HUES6 (cell line): Measurements from ENCODE around the gene ACOXL.

Experiments used
- H3K27ac ChIP-seq: 2 replicates; pipeline ENCODE4 v1.7.0; 2013; ENCODE audit warnings: low read depth, mild to moderate bottlenecking, low read length, inconsistent platforms
- H3K27me3 ChIP-seq: 2 replicates; pipeline ENCODE4 v1.6.1; 2013; ENCODE audit warnings: low read length; ENCODE audit not compliant: control insufficient read depth, insufficient read depth
- H3K36me3 ChIP-seq: 2 replicates; pipeline ENCODE4 v1.6.1; 2013; ENCODE audit warnings: low read length; ENCODE audit not compliant: control insufficient read depth, insufficient read depth
- H3K4me1 ChIP-seq: 2 replicates; pipeline ENCODE4 v1.6.1; 2013; ENCODE audit warnings: low read length; ENCODE audit not compliant: control insufficient read depth, insufficient read depth
- H3K4me3 ChIP-seq: 2 replicates; pipeline ENCODE4 v1.5.1; 2013; ENCODE audit warnings: low read depth, low read length
- H3K9ac ChIP-seq: one replicate; pipeline ENCODE4 v1.6.1; 2013; ENCODE audit warnings: mild to moderate bottlenecking, low read length
- H3K9me3 ChIP-seq: 2 replicates; pipeline ENCODE4 v1.6.1; 2013; ENCODE audit warnings: low read depth, low read length; ENCODE audit not compliant: control insufficient read depth, insufficient read depth

The ACOXL gene

GRCh38 chr2:110794951-110795350 is 62.6 kb downstream of the ACOXL start:
- no peak overlapping the region for H3K27ac ChIP-seq
- H3K9me3 ChIP-seq, result no peaks in the 10 kb centered on the region
- H3K4me3 ChIP-seq, result no peak overlapping the region
- no peaks in the 10 kb centered on the region for H3K27me3 ChIP-seq
- no peaks in the 10 kb centered on the region for H3K4me1 ChIP-seq
- peaks cover 23% of the 10 kb centered on the region for H3K36me3 ChIP-seq
- no peak overlapping the region for H3K9ac ChIP-seq

- peaks cover 35% of the 10 kb centered on the region for H3K36me3 ChIP-seq
Observed at GRCh38 chr2:110796716-110797301, 64.4 kb downstream of the ACOXL start.

GRCh38 chr2:110799376-110799775 is 67.0 kb downstream of the ACOXL start:
- Histone ChIP-seq H3K27ac (no peak overlapping the region), H3K36me3 (peaks cover 34% of the 10 kb centered on the region), H3K9me3 (peaks cover 5% of the 10 kb centered on the region), H3K4me1 (peaks cover 20% of the 10 kb centered on the region), H3K27me3 (no peaks in the 10 kb centered on the region), H3K4me3 (no peak overlapping the region), H3K9ac (no peak overlapping the region)

More at GRCh38 chr2:110796716-110797301, 64.4 kb downstream of the ACOXL start:
- Histone ChIP-seq H3K27ac (no peak overlapping the region), H3K9ac (no peak overlapping the region), H3K27me3 (no peaks in the 10 kb centered on the region), H3K9me3 (no peaks in the 10 kb centered on the region), H3K4me1 (peaks cover 11% of the 10 kb centered on the region), H3K4me3 (no peak overlapping the region)

GRCh38 chr2:110800611-110801402 is 68.4 kb downstream of the ACOXL start:
- H3K27me3 ChIP-seq, result no peaks in the 10 kb centered on the region
- H3K4me3 ChIP-seq, result no peak overlapping the region
- peaks cover 20% of the 10 kb centered on the region for H3K4me1 ChIP-seq
- no peak overlapping the region for H3K9ac ChIP-seq
- peaks cover 8% of the 10 kb centered on the region for H3K9me3 ChIP-seq
- peaks cover 42% of the 10 kb centered on the region for H3K36me3 ChIP-seq
- no peak overlapping the region for H3K27ac ChIP-seq

- H3K9me3 ChIP-seq, result peaks cover 8% of the 10 kb centered on the region
- H3K4me1 ChIP-seq, result peaks cover 20% of the 10 kb centered on the region
- no peak overlapping the region for H3K4me3 ChIP-seq
Observed at GRCh38 chr2:110802208-110802932, 70.0 kb downstream of the ACOXL start.

GRCh38 chr2:110804433-110804832 is 72.1 kb downstream of the ACOXL start:
- Histone ChIP-seq H3K4me3 (no peak overlapping the region), H3K9ac (no peak overlapping the region), H3K27me3 (no peaks in the 10 kb centered on the region), H3K9me3 (peaks cover 8% of the 10 kb centered on the region), H3K27ac (no peak overlapping the region), H3K36me3 (peaks cover 37% of the 10 kb centered on the region), H3K4me1 (peaks cover 20% of the 10 kb centered on the region)

More at GRCh38 chr2:110802208-110802932, 70.0 kb downstream of the ACOXL start:
- H3K27ac ChIP-seq, result no peak overlapping the region
- no peak overlapping the region for H3K9ac ChIP-seq
- no peaks in the 10 kb centered on the region for H3K27me3 ChIP-seq
- H3K36me3 ChIP-seq, result peaks cover 45% of the 10 kb centered on the region

- Histone ChIP-seq H3K4me1 (peaks cover 20% of the 10 kb centered on the region), H3K4me3 (no peak overlapping the region), H3K36me3 (peaks cover 37% of the 10 kb centered on the region), H3K9ac (no peak overlapping the region), H3K27me3 (no peaks in the 10 kb centered on the region), H3K27ac (no peak overlapping the region), H3K9me3 (peaks cover 8% of the 10 kb centered on the region)
Observed at GRCh38 chr2:110804915-110805314, 72.5 kb downstream of the ACOXL start.

- Histone ChIP-seq H3K9ac (no peak overlapping the region), H3K4me3 (no peak overlapping the region), H3K27me3 (no peaks in the 10 kb centered on the region), H3K27ac (no peak overlapping the region), H3K4me1 (peaks cover 17% of the 10 kb centered on the region), H3K9me3 (peaks cover 8% of the 10 kb centered on the region), H3K36me3 (peaks cover 33% of the 10 kb centered on the region)
Observed at GRCh38 chr2:110805894-110806452, 73.6 kb downstream of the ACOXL start.

- Histone ChIP-seq H3K9me3 (peaks cover 8% of the 10 kb centered on the region), H3K9ac (no peak overlapping the region), H3K4me3 (no peak overlapping the region), H3K27ac (no peak overlapping the region), H3K4me1 (peaks cover 9% of the 10 kb centered on the region), H3K27me3 (no peaks in the 10 kb centered on the region), H3K36me3 (peaks cover 27% of the 10 kb centered on the region)
Observed at GRCh38 chr2:110807522-110807921, 75.1 kb downstream of the ACOXL start.

GRCh38 chr2:110810404-110810803 is 78.0 kb downstream of the ACOXL start:
- Histone ChIP-seq H3K27me3 (no peaks in the 10 kb centered on the region), H3K4me3 (no peak overlapping the region), H3K9ac (no peak overlapping the region), H3K9me3 (no peaks in the 10 kb centered on the region), H3K4me1 (peaks cover 6% of the 10 kb centered on the region; the same call in 1 of the 2 replicates), H3K27ac (no peak overlapping the region), H3K36me3 (peaks cover 21% of the 10 kb centered on the region)
